ENCODE results near the gene MARS1. TPM values are rescaled to one million over a fixed set of nuclear protein-coding genes. Genes with fewer than 3 reads are reported as not detected.

Gene MARS1
- total and polyA plus RNA-seq, 2 donors (not counting 1 experiment from before 2014, with no cell fraction given) = 89.9 to 352 TPM

DNA sequence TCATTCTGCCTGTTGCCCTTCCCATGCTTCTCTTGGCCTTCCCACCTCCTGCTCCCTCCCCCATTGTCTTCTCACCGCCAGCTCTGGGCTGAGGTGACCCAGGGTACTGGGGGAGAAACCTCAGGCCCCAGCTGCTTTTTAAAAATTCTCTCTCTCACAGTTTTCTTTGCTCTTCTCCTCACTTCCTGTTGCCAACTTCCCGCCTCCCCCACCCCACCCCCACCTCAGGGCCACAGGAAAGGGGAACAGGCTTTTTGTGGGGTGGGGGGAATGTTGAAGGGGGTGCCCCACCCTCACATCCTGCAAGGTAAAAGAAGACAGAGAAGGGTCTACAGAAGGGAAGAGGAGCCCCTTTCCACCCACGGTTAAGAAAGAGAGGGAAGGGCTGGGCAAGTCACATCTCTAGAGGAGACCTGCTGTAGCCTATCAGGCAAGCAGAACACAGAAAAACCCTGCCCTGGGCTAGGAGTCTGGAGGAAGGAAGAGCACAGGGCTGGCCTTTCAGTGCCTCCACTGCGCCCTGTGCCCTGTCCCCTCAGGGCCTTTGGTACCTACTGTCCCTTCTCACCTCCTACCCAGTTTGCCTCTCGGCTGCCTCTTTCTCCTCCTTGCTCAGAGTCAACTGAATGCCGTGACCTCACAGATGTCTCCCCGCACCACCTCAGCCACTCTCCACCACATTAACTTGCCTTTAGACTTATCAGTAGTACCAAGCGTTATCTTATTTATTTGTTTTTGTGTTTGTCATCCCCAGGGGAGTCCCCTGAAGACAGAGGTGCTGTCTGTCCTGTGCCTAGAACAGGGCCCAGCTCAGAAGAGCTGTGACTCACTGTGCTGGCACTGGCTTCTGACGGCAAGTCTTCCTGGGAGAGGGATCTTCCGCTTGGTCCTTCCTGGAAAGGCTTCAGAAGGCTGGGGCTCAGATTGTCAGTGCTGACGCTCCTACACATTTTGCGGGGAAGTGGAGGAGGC lies 9.9 kb upstream of the MARS1 start:
- Histone ChIP-seq H3K9me3 (ENCODE audit: control insufficient read depth, insufficient read depth, low read depth, low read length) (no peaks in the 10 kb centered on the region), H3K9ac (ENCODE audit: insufficient read depth, low read length) (no peak overlapping the region), H3K4me1 (ENCODE audit: control insufficient read depth, extremely low read depth, insufficient read depth, low read length) (peaks cover under 1% of the 10 kb centered on the region), H4K20me1 (ENCODE audit: control insufficient read depth, extremely low read depth, insufficient read depth, low read length) (no peaks in the 10 kb centered on the region), H3K4me2 (ENCODE audit: extremely low read depth, insufficient read depth, low read length) (no peak overlapping the region), H3K4me3 (replicated peaks in 1 of 4; ENCODE audit: control extremely low read depth in 1 of 4, insufficient read depth in 1 of 4, low read depth in 3 of 4, low read length in 4 of 4) (no peak overlapping the region), H3K36me3 (ENCODE audit: control insufficient read depth, insufficient read depth, low read length) (no peaks in the 10 kb centered on the region), H3K27me3 (ENCODE audit: control insufficient read depth, insufficient read depth, low read length) (peaks cover 55% of the 10 kb centered on the region), H3K27ac (ENCODE audit: insufficient read depth, low read length) (no peak overlapping the region), H3K79me2 (ENCODE audit: control insufficient read depth, insufficient read depth, low read length) (no peaks in the 10 kb centered on the region), H2AFZ (ENCODE audit: low read length) (no peak overlapping the region)
- TF ChIP-seq EZH2 (IDR thresholded peaks at IDR 0.05; ENCODE audit: low read length, missing control alignments) = peak; percentile 34
- TF ChIP-seq, protein P1, sequence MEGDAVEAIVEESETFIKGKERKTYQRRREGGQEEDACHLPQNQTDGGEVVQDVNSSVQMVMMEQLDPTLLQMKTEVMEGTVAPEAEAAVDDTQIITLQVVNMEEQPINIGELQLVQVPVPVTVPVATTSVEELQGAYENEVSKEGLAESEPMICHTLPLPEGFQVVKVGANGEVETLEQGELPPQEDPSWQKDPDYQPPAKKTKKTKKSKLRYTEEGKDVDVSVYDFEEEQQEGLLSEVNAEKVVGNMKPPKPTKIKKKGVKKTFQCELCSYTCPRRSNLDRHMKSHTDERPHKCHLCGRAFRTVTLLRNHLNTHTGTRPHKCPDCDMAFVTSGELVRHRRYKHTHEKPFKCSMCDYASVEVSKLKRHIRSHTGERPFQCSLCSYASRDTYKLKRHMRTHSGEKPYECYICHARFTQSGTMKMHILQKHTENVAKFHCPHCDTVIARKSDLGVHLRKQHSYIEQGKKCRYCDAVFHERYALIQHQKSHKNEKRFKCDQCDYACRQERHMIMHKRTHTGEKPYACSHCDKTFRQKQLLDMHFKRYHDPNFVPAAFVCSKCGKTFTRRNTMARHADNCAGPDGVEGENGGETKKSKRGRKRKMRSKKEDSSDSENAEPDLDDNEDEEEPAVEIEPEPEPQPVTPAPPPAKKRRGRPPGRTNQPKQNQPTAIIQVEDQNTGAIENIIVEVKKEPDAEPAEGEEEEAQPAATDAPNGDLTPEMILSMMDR (conservative IDR thresholded peaks at IDR 0.05 in 1 of 2, IDR thresholded peaks at IDR 0.05 in 1 of 2; ENCODE audit: low read depth in 1 of 2, low read length in 2 of 2) = no peak
- peak in 1 of 2 donors; percentile 50 for DNase-seq (ENCODE audit: low read depth in 2 of 2)

DNA sequence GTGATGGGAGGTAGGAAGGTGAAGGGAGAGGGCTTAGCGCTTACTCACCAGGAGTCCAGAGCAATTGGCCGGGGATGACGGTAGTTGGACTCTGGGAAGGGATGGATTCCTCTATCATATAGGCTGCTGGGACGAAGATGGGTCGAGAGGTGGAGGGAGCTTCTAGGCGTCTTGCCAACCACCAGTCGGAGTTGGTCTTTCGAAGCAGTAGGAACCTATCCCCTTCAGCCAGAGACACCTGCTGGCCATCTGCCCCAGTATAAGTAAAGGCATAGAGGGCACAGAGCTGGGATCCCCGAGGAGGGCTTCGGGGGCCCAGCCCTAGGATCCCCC lies 8.9 kb upstream of the MARS1 start:
- DNase-seq (ENCODE audit: low read depth in 2 of 2) = no peak
- Histone ChIP-seq H2AFZ (ENCODE audit: low read length) (no peak overlapping the region), H3K36me3 (ENCODE audit: control insufficient read depth, insufficient read depth, low read length) (no peaks in the 10 kb centered on the region), H3K4me1 (ENCODE audit: control insufficient read depth, extremely low read depth, insufficient read depth, low read length) (peaks cover 5% of the 10 kb centered on the region), H3K4me2 (ENCODE audit: extremely low read depth, insufficient read depth, low read length) (no peak overlapping the region), H3K27me3 (ENCODE audit: control insufficient read depth, insufficient read depth, low read length) (peaks cover 47% of the 10 kb centered on the region), H3K9ac (ENCODE audit: insufficient read depth, low read length) (no peak overlapping the region), H3K4me3 (replicated peaks in 1 of 4; ENCODE audit: control extremely low read depth in 1 of 4, insufficient read depth in 1 of 4, low read depth in 3 of 4, low read length in 4 of 4) (no peak overlapping the region), H3K79me2 (ENCODE audit: control insufficient read depth, insufficient read depth, low read length) (no peaks in the 10 kb centered on the region), H3K9me3 (ENCODE audit: control insufficient read depth, insufficient read depth, low read depth, low read length) (no peaks in the 10 kb centered on the region), H4K20me1 (ENCODE audit: control insufficient read depth, extremely low read depth, insufficient read depth, low read length) (no peaks in the 10 kb centered on the region), H3K27ac (ENCODE audit: insufficient read depth, low read length) (no peak overlapping the region)
- no peak for TF ChIP-seq EZH2 (IDR thresholded peaks at IDR 0.05; ENCODE audit: low read length, missing control alignments)
- TF ChIP-seq, protein P1 (conservative IDR thresholded peaks at IDR 0.05 in 1 of 2, IDR thresholded peaks at IDR 0.05 in 1 of 2; ENCODE audit: low read depth in 1 of 2, low read length in 2 of 2) = no peak

DNA sequence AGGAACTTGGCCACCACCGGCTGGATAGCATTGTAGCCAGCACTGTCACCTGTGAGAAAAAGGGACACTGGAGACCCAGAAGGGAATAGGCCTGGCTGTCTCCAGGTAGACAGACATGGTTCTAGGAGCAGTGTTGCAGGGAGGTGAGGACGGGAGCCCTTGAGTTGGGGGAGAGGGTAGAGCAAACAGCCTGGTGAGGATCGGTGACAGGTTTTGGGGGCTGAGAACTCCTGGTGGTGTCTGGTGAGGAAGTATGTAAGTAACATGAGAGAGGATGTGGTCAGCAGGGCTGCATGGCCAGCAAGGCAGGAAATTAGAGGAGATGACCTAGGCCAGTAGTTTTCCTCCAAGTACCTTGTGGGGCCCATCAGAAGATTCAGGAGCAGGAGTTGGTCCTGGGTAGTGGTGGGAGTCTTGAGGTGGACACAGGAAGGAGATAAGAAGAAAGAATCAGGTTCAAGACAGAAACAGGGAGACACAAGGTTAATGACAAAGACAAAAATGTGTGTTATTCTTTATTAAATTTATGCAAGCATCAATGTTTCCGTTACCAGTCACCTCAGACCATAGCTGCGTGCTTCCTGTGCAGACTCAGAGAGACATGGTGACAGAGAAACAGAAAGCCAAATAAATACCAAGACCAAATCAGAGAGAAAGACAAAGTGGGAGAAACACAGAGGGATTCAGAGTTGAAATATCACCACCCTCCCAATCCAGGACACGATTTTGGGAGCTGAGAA lies 8.3 kb upstream of the MARS1 start, which contains the start of gene ARHGAP9:
TSS of gene ARHGAP9 (minus strand) at position 491 of the 740 bp plus-strand sequence. CDS start at position 31, 460 bp downstream.
- H3K9ac ChIP-seq (ENCODE audit: insufficient read depth, low read length) = no peak within 1 kb of the TSS
- no peak within 1 kb of the TSS for H3K4me3 ChIP-seq (replicated peaks in 1 of 4; ENCODE audit: control extremely low read depth in 1 of 4, insufficient read depth in 1 of 4, low read depth in 3 of 4, low read length in 4 of 4)
- H2AFZ ChIP-seq (ENCODE audit: low read length) = no peak within 1 kb of the TSS
- peaks cover 42% of the 10 kb centered on the region for H3K27me3 ChIP-seq (ENCODE audit: control insufficient read depth, insufficient read depth, low read length)
- no peaks in the 10 kb centered on the region for H4K20me1 ChIP-seq (ENCODE audit: control insufficient read depth, extremely low read depth, insufficient read depth, low read length)
- H3K27ac ChIP-seq (ENCODE audit: insufficient read depth, low read length) = no peak within 1 kb of the TSS
- no peaks in the 10 kb centered on the region for H3K36me3 ChIP-seq (ENCODE audit: control insufficient read depth, insufficient read depth, low read length)
- no peaks in the 10 kb centered on the region for H3K79me2 ChIP-seq (ENCODE audit: control insufficient read depth, insufficient read depth, low read length)
- peaks cover 5% of the 10 kb centered on the region for H3K4me1 ChIP-seq (ENCODE audit: control insufficient read depth, extremely low read depth, insufficient read depth, low read length)
- no peak within 1 kb of the TSS for H3K4me2 ChIP-seq (ENCODE audit: extremely low read depth, insufficient read depth, low read length)
- no peak for DNase-seq (ENCODE audit: low read depth in 2 of 2)
- no peak for TF ChIP-seq EZH2 (IDR thresholded peaks at IDR 0.05; ENCODE audit: low read length, missing control alignments)
- TF ChIP-seq, protein P1 (conservative IDR thresholded peaks at IDR 0.05 in 1 of 2, IDR thresholded peaks at IDR 0.05 in 1 of 2; ENCODE audit: low read depth in 1 of 2, low read length in 2 of 2) = no peak
- no peaks in the 10 kb centered on the region for H3K9me3 ChIP-seq (ENCODE audit: control insufficient read depth, insufficient read depth, low read depth, low read length)
